GM20431 (cell line): ENCODE measurements around the gene MED13L.

Experiments
- in situ Hi-C: fragments of 300-500 bp; cut with MseI, MboI; formaldehyde crosslinking; loops from one replicate; pipeline ENCODE4 v1.15.0; 2020; ENCODE audit warnings: low sequenced_read_pairs; ENCODE audit not compliant: unreplicated experiment

The MED13L gene

DNA sequence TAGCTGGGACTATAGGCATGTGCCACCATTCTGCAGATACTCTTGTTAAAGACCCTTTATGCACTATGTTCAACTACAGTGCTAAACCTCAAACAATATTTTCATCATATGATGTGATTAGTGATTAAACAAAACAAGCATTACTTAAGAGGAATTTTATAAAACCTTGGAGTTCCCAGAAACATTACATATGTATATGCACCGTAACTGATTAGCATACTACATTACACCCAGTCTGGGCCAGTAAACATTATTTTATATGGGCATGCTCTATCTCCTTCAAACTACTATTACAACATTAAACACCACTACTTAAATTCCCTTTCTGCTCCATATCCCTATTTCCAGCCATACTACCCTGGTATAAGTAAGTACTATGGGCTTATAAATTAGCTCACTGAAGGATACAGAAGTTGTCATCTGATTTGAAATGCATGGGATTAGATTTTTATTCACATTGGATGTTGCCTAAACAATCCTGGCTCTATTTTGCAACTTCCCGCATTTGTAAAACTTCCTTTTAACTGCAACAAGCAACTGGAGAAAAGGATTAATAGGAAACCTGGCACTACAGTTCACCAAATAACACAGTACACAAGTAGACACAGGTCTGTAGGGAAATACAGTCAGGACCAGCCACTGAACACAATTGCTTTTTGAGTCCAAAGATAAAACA, 205.8 kb downstream of the MED13L start:
- in situ Hi-C loops = no loop called here

DNA sequence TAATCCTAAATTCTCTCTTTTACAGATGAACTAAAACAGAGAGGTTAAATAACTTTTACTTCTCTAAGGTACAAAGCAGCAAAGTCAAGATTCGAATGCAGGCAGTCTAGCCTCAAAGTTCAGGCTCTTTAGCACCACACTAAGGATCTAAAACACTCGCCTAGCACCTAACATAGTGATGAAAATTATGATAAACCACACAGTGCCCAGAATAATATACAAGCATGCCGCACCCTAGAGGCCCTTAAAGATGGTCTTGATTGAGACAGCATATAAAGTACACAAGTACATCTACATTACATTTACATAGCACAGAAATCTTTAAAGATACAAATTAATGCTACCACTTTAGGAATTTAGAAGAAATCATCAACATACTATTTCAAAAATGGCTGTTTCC, 207.0 kb downstream of the MED13L start:
- in situ Hi-C loops = no loop called here

DNA sequence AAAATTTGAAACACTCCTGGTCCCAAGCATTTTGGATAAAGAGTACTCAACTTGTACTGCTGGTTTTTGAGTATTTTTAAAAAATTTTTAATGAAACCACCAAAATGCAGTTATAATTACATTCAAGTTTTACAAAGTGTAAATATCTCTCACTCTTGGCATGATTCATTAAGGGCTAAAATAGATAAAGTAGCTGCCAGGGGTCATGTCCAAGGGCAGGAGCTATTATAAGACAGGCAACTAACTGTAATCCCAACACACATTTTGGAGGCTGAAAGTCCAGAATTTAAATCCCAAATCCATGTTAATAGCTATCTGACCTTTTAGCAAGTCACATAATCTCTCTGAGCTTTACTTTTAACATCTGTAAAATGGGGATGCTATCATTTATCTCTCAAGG, 207.6 kb downstream of the MED13L start:
- in situ Hi-C loops = no loop called here

DNA sequence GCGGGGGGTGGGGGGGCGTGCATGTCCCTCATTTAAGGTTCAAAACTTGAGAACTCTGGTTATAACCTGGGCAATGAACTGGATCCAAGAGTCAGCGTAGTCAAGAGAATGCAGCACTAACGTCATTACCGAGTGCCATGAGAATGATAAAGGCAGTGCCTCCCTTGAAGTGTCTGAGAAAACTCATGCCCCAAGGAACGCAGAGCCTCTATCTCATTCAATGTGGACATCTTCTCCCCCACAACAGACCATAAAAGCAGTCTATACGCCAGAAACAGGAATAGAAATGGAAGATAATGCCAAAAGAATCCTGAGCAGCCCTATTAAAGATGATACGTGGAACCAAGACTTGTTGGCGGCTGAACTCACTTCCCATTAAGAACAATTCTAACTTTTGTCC, 208.6 kb downstream of the MED13L start:
- in situ Hi-C loops = no loop called here

DNA sequence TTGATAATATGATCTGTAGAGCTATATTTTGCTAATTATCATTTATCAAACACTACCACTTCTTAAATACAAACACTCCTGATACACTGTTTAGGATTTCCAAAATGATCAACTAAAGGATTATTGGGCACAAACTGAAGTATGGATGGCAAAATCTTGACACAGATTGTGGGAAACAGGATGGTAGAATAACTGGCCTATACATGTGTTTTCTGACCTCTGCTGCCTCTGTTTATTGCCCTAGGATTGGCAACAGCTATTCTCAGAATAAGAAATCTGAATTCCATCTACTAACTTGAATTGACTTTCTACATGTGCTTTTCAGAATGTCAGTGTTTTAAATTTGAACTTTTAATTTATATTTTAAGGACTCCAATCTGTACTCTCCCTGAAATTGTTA, 209.1 kb downstream of the MED13L start:
- in situ Hi-C loops = no loop called here

DNA sequence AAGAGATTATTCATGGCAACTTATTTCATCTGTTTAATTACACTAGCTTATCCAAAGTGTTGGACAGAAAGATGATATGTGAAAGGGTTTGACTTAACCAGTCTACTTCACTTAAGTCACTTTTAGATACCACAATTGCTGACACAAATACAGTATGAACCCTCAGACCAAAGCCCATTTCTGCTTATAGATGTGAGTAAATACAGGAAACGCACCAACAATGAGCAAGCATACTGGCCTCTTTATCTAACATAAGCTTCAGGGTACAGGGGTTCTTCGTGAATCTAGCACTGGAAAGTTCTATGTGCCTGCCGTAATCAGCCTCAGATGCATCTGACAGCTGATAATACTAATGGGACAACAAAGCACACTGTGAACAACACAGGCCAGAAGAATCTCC, 209.6 kb downstream of the MED13L start:
- in situ Hi-C loops = no loop called here

DNA sequence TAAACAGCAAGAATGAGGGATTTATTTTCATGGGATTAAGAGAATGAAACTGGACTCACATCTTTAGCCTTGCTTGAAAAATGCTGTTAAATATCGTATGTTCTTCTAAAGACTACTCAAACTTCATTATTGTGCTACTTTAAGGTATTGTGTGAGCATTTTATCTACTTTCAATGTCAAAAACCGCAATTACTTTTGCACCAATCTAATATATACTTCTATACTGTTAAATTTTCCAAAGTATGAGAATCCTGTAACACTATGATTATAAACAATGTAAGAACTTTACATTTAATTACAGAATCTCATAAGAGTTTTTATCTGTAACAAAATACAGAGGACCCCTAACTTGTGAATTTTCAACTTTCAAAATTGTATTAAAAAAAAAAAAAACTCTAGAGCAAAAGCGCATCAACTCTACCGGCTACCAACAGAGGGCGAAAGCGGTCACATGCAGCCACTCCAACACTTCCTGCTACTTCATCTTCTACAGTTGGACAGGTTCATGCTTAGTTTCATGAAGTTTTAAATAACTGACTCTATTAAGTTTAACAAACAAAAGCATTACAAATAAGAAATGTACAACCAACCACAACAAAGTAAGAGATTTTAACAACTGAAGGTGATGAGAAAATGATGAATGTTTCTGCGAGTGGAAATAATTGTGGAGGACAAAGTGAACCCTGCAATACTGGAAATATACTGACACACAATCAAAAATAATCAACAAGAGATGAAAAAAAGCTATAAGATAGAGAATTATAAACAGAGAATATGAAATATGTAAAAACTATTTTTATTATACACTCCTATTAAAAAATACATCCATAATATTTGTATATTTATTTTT, 210.9 kb downstream of the MED13L start:
- in situ Hi-C loops = no loop called here

DNA sequence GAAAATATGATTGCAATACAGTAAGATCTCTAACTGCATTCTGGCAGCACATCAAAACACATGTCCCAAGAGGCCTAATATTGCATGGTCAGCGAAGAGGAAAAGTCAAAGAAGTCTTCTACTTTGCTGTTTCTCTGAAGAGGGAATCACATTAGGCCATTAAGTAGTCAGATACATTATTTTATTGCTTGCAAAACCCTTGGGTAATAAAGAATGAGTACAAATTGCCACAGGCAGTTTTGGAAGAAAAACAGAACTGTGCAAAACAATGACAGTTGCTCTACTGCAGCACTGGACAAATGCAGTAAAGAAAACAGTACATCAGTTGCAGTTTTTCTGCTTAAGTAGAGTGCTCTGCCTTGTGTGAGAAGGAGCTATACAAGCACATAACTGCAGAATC, 211.9 kb downstream of the MED13L start:
- in situ Hi-C loops = no loop called here

DNA sequence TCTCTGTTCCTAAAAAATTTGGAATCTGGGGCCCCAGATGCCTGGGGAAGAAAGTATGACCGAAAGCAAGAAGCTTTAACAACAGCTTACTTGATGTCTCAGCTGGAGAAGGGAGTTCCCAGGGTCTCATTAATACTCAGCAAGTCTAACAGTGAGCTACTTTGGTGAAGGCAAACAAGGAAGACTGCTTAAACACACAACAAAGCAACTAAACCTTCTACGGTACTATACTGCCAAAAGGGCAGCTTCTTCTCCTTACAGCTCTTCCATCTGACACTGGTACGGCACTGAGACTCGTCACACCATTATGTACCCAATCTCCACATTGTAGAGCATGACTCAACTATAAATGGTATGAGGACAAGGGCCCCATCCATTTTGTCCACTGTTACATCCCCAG, 213.0 kb downstream of the MED13L start:
- in situ Hi-C loops = no loop called here

DNA sequence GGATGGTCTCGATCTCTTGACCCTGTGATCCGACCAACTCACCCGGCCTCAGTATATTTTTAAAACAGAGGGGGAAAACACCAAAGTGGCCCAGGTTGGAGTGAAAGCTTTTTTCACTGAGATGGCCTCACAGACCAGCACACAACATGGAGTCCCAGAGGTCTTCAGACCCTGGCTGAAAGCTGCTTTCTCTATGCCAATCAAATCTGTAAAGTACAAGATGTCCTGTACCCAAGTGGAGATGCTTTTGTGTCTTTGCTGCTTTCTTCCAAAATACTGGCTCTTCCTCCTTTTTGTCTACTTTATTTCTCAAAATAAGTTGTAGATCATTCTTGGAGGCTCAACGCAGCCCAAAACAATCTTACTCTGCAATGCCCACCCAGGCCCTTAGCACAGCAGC, 214.8 kb downstream of the MED13L start:
- in situ Hi-C loops = no loop called here

DNA sequence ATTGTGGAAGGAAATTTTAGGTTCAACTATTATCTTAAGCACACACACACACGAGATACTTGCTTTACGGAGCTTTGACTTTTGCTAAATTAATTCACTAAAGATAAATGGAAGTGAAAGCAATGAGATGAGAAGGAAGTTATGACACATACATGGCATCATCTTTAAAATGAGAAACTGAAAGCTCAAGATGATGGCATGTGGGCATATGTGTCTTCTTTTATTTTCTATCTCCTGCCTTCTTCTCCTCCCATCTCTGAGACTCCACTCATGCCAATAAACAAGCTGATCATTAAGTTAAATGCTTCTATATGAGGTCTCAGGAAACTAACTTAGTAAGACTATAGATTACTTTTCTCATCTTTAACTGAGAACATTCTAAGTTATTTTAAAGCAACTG, 216.7 kb downstream of the MED13L start:
- in situ Hi-C loops = no loop called here

DNA sequence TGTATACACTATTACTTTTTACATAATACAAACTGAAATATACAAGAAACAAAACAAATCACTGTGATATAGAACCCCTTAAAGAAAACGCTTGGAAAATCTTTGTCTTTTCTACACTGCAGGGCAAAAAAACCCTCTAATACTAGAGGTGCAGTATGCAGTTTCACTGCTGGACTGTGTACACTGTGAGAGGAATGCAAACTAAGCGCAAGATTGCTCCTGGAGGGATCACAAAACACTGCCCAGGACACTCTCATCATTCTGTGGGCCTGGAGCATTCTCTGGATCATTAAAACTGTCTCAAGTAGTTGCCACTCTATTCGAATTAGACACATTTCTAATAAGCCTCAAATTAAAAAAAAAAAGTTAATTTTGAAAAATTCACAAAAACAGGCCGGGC, 217.6 kb downstream of the MED13L start:
- in situ Hi-C loops = no loop called here

DNA sequence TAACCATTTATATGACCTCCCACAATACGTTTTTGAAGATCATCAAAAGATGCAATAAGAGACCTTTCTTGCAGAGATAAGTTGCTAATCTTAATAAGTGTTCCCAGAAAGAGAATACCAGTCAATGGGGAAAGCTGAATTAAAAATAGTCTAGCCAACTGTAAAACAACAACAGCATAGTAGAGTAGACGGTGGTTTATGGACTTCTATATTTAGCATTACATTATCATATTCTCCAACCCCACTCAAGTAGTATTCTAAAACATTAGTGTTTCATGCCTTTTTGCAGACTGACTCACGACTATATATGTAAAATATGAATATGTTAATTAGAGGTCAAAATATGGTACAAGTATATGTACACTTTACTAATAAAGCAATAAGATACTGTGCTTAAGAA, 218.9 kb downstream of the MED13L start:
- in situ Hi-C loops = no loop called here

DNA sequence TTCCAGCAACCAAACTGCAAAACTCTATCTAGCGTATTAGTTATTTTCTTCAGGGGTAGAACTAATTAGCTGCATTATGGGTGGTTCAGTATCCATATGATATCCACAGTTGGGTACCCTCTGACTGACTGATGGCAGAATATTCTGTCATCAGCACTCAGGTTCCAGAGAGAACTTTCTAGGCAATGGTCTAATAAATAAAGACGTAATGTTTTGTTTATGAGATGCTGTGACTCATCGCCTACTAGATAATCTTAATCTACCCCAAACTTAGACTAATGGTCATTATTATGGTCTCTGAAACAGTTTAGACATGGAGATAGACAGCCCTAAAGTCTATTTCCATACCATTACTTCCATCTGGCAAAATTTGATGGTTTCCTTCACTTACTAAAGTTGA, 220.1 kb downstream of the MED13L start:
- in situ Hi-C loops = no loop called here

DNA sequence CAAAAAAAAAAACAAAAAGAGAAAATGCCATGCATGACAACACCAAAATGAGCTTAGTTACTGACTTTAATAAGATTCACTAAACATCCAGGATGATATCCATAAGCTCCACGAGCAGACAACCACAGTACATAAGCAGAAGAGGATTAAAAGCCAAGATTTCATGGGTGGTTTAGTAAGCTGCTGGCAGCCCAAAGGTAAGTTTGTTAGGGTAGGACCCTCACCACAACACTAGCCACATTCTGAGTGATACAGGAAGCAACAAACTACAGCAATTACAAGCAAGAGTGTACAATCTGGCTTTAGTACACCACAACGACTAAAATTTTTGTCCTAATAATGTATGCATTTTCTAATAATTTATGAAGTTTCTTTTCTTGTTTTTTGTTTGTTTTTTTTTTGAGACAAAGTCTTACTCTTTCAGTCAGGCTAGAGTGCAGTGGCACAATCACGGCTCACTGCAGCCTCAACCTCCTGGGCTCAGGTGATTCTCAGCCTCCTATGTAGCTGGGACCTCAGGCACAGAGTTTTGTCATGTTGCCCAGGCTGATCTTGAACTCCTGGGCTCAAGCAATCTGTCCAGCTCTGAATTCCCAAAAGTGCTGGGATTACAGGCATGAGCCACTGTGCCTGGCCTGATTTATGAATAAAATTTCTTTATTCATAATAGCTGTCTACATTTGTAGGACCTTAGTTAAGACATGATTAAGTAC, 221.4 kb downstream of the MED13L start:
- in situ Hi-C loops = no loop called here

DNA sequence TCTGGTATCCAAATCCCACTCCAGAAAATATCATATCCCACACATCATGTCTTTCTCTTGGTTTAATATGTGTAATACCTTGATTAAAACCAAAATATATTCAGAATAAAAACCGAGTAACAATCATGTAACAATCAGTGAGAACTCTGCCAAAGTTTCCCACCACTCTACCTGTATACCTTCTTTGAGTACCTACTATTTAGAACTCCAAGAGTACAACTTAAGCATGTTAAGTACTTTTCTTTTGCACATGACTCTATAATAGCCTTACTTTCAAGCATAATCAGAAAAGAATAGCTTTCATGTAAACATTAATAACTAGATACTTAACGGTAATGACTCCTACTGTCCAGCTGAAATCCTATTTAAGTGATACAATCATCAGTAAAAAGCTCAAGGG, 223.2 kb downstream of the MED13L start:
- in situ Hi-C loops = no loop called here

DNA sequence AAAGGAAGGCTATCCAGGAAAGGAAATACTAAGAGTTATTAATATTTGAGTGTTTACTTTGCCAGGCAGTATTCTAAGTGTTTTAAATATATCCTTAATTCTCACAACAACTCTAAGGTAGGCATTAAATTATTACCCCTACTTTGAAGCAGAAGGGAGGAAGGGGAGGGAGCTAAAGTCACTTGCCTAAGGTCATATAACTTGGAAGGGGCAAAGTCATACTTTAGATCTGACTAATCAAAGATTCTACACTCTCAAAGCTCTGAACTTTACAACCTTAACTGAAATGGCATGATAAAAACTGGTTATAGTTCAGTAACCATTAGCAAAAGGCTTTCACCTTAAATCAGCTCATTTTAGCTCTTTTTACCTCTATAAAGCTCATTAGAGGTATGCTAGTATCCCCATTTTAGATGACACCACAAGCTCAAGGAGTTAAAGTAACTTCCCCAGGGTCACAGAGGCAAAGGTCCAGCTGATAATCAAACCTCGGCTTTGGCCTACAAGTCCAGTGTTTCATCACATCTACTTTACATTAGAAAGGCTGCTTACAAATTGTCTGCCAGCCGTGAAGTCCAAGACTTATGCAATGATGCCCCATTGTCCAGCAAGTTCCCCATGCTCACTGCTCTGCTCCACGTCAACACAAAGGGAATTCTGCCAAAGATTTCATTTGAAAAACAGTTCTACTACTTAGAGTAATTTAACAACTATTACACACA, 223.9 kb downstream of the MED13L start:
- in situ Hi-C loops = no loop called here

DNA sequence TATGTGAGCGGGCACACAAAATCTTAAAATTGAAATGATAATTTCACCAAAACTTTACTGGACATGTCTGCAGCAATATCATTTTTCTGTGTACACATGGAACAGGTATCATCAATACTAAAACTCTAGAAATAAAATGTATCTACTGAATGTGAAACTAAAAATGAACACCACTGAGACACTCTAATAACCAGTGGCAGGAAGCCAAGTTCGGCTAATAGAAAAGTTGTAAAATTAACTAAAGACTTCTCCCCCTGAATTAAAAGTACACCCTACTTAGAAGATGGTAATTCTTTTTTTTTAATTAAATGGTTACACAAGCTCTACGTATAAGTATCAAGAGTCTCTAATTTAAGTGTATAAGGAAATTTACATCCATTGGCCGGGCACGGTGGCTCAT, 227.2 kb downstream of the MED13L start:
- in situ Hi-C loops = no loop called here

DNA sequence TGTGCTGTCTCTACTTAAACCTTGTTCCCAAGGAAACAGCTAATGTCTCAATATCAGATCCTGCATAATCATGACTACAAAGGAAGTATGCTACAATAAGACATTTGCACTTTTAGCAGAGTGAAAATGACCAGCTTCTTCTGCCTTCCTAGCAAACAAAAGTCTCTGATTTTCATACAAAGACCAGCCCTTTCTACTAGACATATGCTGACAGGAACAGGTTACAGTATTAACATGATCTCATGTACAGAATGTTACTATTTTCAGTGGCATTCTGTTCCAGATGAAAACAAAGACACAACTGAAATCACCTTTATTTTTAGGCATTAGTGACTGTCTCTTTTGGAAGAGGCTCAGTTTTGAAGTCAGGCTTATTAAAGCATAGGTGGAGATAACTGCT, 228.6 kb downstream of the MED13L start:
- in situ Hi-C loops = no loop called here

DNA sequence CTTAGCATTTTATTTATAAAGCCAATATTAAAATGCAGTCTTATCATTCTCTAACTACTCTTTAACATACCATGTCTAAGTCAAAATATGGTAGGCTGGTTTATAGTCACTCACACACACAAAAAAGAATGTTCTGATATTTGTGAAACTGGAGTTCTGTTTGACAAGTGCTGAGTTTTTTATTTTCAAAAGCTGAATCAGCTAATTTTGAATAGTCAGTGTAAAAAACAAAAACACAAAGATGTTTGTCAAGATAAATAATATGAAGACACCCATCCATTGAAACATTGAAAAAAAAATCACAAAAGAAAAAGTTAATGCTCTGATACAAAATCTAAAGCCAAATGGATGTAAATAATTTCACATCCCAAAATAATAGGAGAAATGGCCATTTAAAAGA, 231.5 kb downstream of the MED13L start:
- in situ Hi-C loops = no loop called here

DNA sequence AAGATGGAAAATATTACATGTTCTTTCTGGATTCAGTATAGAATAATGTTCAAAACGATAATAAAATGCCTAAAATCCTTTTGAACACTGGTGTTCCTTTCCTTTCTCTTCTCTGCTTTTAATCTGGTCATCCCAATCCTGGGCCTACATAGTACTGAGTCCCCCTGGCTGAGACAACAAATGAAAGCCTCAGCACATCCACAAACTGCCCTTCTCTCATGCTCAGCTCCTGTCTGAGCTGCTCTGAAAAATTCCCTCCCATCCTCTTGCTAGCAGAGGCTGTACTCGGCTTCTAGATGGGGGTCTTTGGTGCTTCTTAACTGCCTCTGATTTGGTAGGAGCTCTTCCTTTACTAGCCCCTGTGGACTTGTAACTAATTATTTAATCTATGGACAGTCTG, 232.3 kb downstream of the MED13L start:
- in situ Hi-C loops = no loop called here
